Small intestine (tissue), 7 donors: Measurements from ENCODE around the gene TMEM221. TPM values are rescaled to one million over a fixed set of nuclear protein-coding genes. Genes with fewer than 3 reads are reported as not detected.

ENCODE experiments used
- DNase-seq, 2 donors: peaks; one replicate each; pipeline versions ENCODE4 v3.0.0 to v3.0.0-alpha.2; 2013
- FAIRE-seq: peaks from 2 replicates; lab custom pipeline; 2012; peaks lifted over from hg19 to GRCh38; lab: Jason Lieb, UNC
- H3K27ac ChIP-seq, 3 donors: one replicate each; pipeline ENCODE4 v1.5.1; 2013; ENCODE audit warnings: low read length in 2 of 3, mild to moderate bottlenecking in 2 of 3, control low read depth in 1 of 3, inconsistent platforms in 1 of 3, low read depth in 1 of 3, moderate library complexity in 1 of 3
- H3K27me3 ChIP-seq, 3 donors: one replicate each; pipeline ENCODE4 v1.6.1; 2013; ENCODE audit warnings: low read length in 3 of 3, inconsistent platforms in 1 of 3; ENCODE audit not compliant: control insufficient read depth in 3 of 3, insufficient read depth in 3 of 3
- H3K36me3 ChIP-seq, 3 donors: one replicate each; pipeline ENCODE4 v1.6.1; 2013; ENCODE audit warnings: low read length in 3 of 3, inconsistent platforms in 1 of 3, low read depth in 1 of 3, mild to moderate bottlenecking in 1 of 3, moderate library complexity in 1 of 3; ENCODE audit not compliant: control insufficient read depth in 3 of 3, insufficient read depth in 2 of 3
- H3K4me1 ChIP-seq, 3 donors: one replicate each; pipeline ENCODE4 v1.6.1; 2013; ENCODE audit warnings: low read length in 2 of 3, inconsistent platforms in 1 of 3, low read depth in 1 of 3, mild to moderate bottlenecking in 1 of 3, moderate library complexity in 1 of 3; ENCODE audit not compliant: control insufficient read depth in 3 of 3, insufficient read depth in 2 of 3
- H3K4me3 ChIP-seq, 3 donors: one replicate each; pipeline ENCODE4 v1.5.1; 2013; ENCODE audit warnings: low read length in 3 of 3, control low read depth in 1 of 3, inconsistent platforms in 1 of 3, low read depth in 1 of 3, mild to moderate bottlenecking in 1 of 3, moderate library complexity in 1 of 3
- H3K9me3 ChIP-seq, 2 donors: one replicate each; pipeline ENCODE4 v1.6.1; 2013; ENCODE audit warnings: low read depth in 1 of 2, low read length in 1 of 2; ENCODE audit not compliant: control insufficient read depth in 2 of 2, insufficient read depth in 1 of 2
- WGBS, 3 donors: extraction: QIAGEN DNeasy Blood & Tissue Kit; methylation state at CpG; one replicate each; pipeline ENCODE4 v1.1.7; 2013; 5-methylcytosine and 5-hydroxymethylcytosine counted together
- polyA plus RNA-seq, 4 donors: library from polyadenylated mRNA; stranded (reverse) in 3 of 4; unstranded in 1 of 4; fragments of 200-250 nt in 3 of 4; fragments of 120-200 nt in 1 of 4; gene quantifications; one replicate each; pipeline versions ENCODE4 v1.2.1 to v1.2.3, GENCODE V29; 2013
- donor health status: healthy with polysubstance abuse.
- donor health status: control.
- donor health status: control.
- donor health status: Bipolar disorder and iron deficiency.
- donor health status: healthy.

TMEM221 gene
- polyA plus RNA-seq, 4 donors, result 0.07 to 0.43 TPM; not detected in 2

- H3K9me3 ChIP-seq, result no peaks in the 10 kb centered on the region
- no peak overlapping the region for H3K4me3 ChIP-seq
- DNase-seq (no peak), FAIRE-seq (no peak)
- WGBS, 3 donors, result 70 to 74% (median 73%) methylated on average over 5 to 6 of the region's 6 CpGs
- peaks cover 0 to 6% (median 0%) of the 10 kb centered on the region in 3 donors for H3K4me1 ChIP-seq
- H3K36me3 ChIP-seq, result no peaks in the 10 kb centered on the region
- peaks cover 0 to 2% (median 0%) of the 10 kb centered on the region in 3 donors for H3K27me3 ChIP-seq
- H3K27ac ChIP-seq, result peak overlapping the region in 1 of 3 donors; percentile 93
These were observed 44.5 kb downstream of the TMEM221 start for GRCh38 chr19:17404015-17404414.

- peak overlapping the region in 1 of 3 donors; percentile 14 for H3K4me3 ChIP-seq
- no peak overlapping the region for H3K27ac ChIP-seq
- no peaks in the 10 kb centered on the region for H3K9me3 ChIP-seq
- peaks cover 0 to 6% (median 0%) of the 10 kb centered on the region in 3 donors for H3K4me1 ChIP-seq
- peaks cover 0 to 2% (median 0%) of the 10 kb centered on the region in 3 donors for H3K36me3 ChIP-seq
- DNase-seq, result no peak
- WGBS, 3 donors, result 54 to 74% (median 65%) methylated on average over 26 to 35 of the region's 36 CpGs
- peaks cover 0 to 2% (median 0%) of the 10 kb centered on the region in 3 donors for H3K27me3 ChIP-seq
- FAIRE-seq, result no peak
These were observed 45.2 kb downstream of the TMEM221 start for GRCh38 chr19:17402982-17403855.

DNA sequence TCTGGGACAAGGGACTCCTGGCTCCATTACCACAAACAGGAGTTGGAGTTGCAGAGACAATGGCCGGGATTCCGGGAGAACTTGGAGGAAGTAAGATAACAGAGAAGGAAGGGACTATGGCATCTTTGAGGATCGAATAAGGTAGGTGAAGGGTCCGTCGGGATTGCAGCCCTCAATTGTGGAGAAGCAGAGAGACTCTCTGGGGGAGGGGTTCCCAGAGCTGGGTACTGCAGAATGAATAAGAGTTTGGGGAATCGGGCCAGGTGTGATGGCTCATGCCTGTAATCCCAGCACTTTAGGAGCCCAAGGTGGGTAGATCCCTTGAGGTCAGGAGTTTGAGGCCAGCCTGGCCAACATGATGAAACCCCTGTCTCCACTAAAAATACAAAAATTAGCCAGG lies 46.8 kb downstream of the TMEM221 start:
- Histone ChIP-seq H3K4me1 (peaks cover 0 to 6% (median 0%) of the 10 kb centered on the region in 3 donors), H3K9me3 (no peaks in the 10 kb centered on the region), H3K36me3 (peaks cover 0 to 2% (median 0%) of the 10 kb centered on the region in 3 donors), H3K27ac (no peak overlapping the region), H3K4me3 (no peak overlapping the region), H3K27me3 (peaks cover 0 to 2% (median 0%) of the 10 kb centered on the region in 3 donors)
- DNase-seq (no peak), FAIRE-seq (no peak)
- WGBS, 3 donors, result 87 to 94% (median 91%) methylated on average over 6 of the region's 6 CpGs

GRCh38 chr19:17398902-17399527 lies 49.5 kb downstream of the TMEM221 start:
- no peak for FAIRE-seq
- H3K4me3 ChIP-seq, result no peak overlapping the region
- no peaks in the 10 kb centered on the region for H3K9me3 ChIP-seq
- H3K36me3 ChIP-seq, result peaks cover 0 to 2% (median 0%) of the 10 kb centered on the region in 3 donors
- no peak for DNase-seq
- H3K27me3 ChIP-seq, result peaks cover 0 to 15% (median 0%) of the 10 kb centered on the region in 3 donors
- WGBS, 3 donors, result 69 to 83% (median 80%) methylated on average over 8 of the region's 8 CpGs
- no peak overlapping the region for H3K27ac ChIP-seq
- H3K4me1 ChIP-seq, result no peaks in the 10 kb centered on the region

DNA sequence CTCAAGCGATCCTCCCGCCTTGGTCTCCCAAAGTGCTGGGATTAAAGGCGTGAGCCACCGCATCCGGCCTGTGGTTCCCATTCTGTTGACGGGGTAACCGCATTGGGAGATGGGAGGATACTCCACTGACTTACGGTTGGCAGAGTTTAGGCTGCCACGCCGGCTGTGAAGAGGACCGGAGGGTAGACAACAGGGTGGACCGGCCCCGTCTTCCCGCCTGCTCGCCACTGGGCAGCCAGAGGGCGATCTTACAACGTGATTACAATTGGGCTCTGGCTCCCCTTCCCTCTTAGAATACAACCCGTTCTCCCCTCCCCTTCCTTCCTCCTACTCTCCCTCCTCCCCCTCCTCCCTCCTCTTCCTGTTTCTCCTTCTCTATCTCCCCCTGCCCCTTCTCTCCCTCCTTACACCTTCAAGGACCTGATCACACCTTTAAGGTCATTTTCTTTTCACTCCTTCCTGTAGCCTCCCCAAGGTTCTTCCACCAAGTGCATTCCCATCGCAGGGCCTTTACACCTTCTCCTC lies 53.5 kb downstream of the TMEM221 start:
- peak overlapping the region in 1 of 3 donors; percentile 28 for H3K27ac ChIP-seq
- peaks cover 0 to 12% (median 5%) of the 10 kb centered on the region in 3 donors for H3K4me1 ChIP-seq
- 20 to 23% (median 21%) methylated on average over 19 of the region's 19 CpGs for WGBS, 3 donors
- FAIRE-seq, result no peak
- DNase-seq, result peak in 1 of 2 donors; percentile 57
- peaks cover 0 to 2% of the 10 kb centered on the region in 2 donors for H3K9me3 ChIP-seq
- H3K36me3 ChIP-seq, result peaks cover 0 to 2% (median 0%) of the 10 kb centered on the region in 3 donors
- H3K4me3 ChIP-seq, result no peak overlapping the region
- peaks cover 0 to 43% (median 0%) of the 10 kb centered on the region in 3 donors for H3K27me3 ChIP-seq

GRCh38 chr19:17393914-17394313 lies 54.6 kb downstream of the TMEM221 start, which contains the start of gene CCDC194:
CCDC194 (minus strand) TSS chr19:17394196; CDS start chr19:17394158, 38 bp downstream.
- Histone ChIP-seq H3K4me3 (no peak within 1 kb of the TSS), H3K9me3 (peaks cover 0 to 7% of the 10 kb centered on the region in 2 donors), H3K27ac (peak within 1 kb of the TSS in 1 of 3 donors; percentile 28), H3K36me3 (peaks cover 0 to under 1% (median 0%) of the 10 kb centered on the region in 3 donors), H3K27me3 (peaks cover 0 to 49% (median 0%) of the 10 kb centered on the region in 3 donors), H3K4me1 (peaks cover 0 to 12% (median 5%) of the 10 kb centered on the region in 3 donors)
- 19 to 32% (median 25%) methylated on average over 21 to 41 of the region's 41 CpGs for WGBS, 3 donors
- DNase-seq (no peak), FAIRE-seq (no peak)

GRCh38 chr19:17393002-17393401 lies 55.5 kb downstream of the TMEM221 start:
- H3K27me3 ChIP-seq, result peaks cover 0 to 49% (median 0%) of the 10 kb centered on the region in 3 donors
- no peak for DNase-seq
- no peaks in the 10 kb centered on the region for H3K36me3 ChIP-seq
- WGBS, 3 donors, result 31 to 41% (median 37%) methylated on average over 2 of the region's 2 CpGs
- no peak overlapping the region for H3K4me3 ChIP-seq
- FAIRE-seq, result no peak
- H3K27ac ChIP-seq, result no peak overlapping the region
- H3K4me1 ChIP-seq, result peaks cover 0 to 12% (median 5%) of the 10 kb centered on the region in 3 donors
- peaks cover 0 to 13% of the 10 kb centered on the region in 2 donors for H3K9me3 ChIP-seq
